Ishikawa (cell line): ENCODE measurements around the gene MITF.

ENCODE experiments used
- CEBPB ChIP-seq: IDR thresholded peaks from 2 replicates; pipeline ENCODE4 v1.6.1; 2012
- CREB1 ChIP-seq: IDR thresholded peaks from 2 replicates; pipeline ENCODE4 v1.6.1; 2012; ENCODE audit warnings: low read depth
- EGR1 ChIP-seq: IDR thresholded peaks from 2 replicates; pipeline ENCODE4 v1.6.1; 2012
- EP300 ChIP-seq: IDR thresholded peaks from 2 replicates; pipeline ENCODE4 v1.6.1; 2012; ENCODE audit warnings: borderline replicate concordance
- FOXM1 ChIP-seq: IDR thresholded peaks from 2 replicates; pipeline ENCODE4 v1.6.1; 2012; ENCODE audit warnings: low read depth, borderline replicate concordance
- NFIC ChIP-seq: IDR thresholded peaks from 2 replicates; pipeline ENCODE4 v1.6.1; 2012
- RAD21 ChIP-seq: IDR thresholded peaks from 2 replicates; pipeline ENCODE4 v1.6.1; 2012; ENCODE audit warnings: low read depth
- TAF1 ChIP-seq: IDR thresholded peaks from 2 replicates; pipeline ENCODE4 v1.6.1; 2012; ENCODE audit warnings: low read depth, mild to moderate bottlenecking
- TCF12 ChIP-seq: IDR thresholded peaks from 2 replicates; pipeline ENCODE4 v1.6.1; 2012; ENCODE audit warnings: low read depth
- TEAD4 ChIP-seq: IDR thresholded peaks from 2 replicates; pipeline ENCODE4 v1.6.1; 2012
- YY1 ChIP-seq: IDR thresholded peaks from 2 replicates; pipeline ENCODE4 v1.6.1; 2012; ENCODE audit warnings: low read depth
- ZBTB7A ChIP-seq: IDR thresholded peaks from 2 replicates; pipeline ENCODE4 v1.6.1; 2012; ENCODE audit warnings: low read depth
- TF ChIP-seq, protein P1 (sequence below): IDR thresholded peaks from 2 replicates; pipeline ENCODE4 v1.6.1; 2012
- TF ChIP-seq, protein P2 (sequence below): IDR thresholded peaks from 2 replicates; pipeline ENCODE4 v1.6.1; 2012; ENCODE audit warnings: low read depth, mild to moderate bottlenecking
- TF ChIP-seq, protein P3 (sequence below): IDR thresholded peaks from 2 replicates; pipeline ENCODE4 v1.6.1; 2012

MITF gene

DNA sequence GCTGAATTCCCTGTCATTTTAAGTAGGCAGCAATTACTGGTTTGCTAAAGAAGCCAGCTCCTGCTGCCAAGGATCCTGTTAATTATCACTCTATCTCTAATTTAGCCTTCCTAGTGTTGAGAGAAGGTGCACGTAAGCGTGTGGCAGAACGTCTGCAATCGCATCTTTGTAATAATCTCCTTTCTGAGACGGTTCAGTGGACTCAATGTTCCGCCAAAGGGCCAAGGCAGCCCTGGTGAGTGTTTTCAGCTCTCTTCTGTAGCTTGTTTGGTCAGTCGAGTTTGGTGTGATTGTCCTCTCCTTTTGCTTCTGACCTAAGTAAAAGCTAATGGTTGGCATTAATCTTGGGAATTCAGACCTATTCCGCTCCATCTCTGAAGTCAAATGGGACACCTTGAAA is 24.2 kb downstream of the MITF start:
- no peak for TF ChIP-seq RAD21
- TF ChIP-seq, protein P1, sequence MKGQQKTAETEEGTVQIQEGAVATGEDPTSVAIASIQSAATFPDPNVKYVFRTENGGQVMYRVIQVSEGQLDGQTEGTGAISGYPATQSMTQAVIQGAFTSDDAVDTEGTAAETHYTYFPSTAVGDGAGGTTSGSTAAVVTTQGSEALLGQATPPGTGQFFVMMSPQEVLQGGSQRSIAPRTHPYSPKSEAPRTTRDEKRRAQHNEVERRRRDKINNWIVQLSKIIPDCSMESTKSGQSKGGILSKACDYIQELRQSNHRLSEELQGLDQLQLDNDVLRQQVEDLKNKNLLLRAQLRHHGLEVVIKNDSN: no peak
- TF ChIP-seq, protein P2, sequence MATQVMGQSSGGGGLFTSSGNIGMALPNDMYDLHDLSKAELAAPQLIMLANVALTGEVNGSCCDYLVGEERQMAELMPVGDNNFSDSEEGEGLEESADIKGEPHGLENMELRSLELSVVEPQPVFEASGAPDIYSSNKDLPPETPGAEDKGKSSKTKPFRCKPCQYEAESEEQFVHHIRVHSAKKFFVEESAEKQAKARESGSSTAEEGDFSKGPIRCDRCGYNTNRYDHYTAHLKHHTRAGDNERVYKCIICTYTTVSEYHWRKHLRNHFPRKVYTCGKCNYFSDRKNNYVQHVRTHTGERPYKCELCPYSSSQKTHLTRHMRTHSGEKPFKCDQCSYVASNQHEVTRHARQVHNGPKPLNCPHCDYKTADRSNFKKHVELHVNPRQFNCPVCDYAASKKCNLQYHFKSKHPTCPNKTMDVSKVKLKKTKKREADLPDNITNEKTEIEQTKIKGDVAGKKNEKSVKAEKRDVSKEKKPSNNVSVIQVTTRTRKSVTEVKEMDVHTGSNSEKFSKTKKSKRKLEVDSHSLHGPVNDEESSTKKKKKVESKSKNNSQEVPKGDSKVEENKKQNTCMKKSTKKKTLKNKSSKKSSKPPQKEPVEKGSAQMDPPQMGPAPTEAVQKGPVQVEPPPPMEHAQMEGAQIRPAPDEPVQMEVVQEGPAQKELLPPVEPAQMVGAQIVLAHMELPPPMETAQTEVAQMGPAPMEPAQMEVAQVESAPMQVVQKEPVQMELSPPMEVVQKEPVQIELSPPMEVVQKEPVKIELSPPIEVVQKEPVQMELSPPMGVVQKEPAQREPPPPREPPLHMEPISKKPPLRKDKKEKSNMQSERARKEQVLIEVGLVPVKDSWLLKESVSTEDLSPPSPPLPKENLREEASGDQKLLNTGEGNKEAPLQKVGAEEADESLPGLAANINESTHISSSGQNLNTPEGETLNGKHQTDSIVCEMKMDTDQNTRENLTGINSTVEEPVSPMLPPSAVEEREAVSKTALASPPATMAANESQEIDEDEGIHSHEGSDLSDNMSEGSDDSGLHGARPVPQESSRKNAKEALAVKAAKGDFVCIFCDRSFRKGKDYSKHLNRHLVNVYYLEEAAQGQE: no peak
- TF ChIP-seq CREB1: no peak
- no peak for TF ChIP-seq FOXM1
- no peak for TF ChIP-seq EP300
- TF ChIP-seq, protein P3, sequence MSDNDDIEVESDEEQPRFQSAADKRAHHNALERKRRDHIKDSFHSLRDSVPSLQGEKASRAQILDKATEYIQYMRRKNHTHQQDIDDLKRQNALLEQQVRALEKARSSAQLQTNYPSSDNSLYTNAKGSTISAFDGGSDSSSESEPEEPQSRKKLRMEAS: no peak
- no peak for TF ChIP-seq EGR1

DNA sequence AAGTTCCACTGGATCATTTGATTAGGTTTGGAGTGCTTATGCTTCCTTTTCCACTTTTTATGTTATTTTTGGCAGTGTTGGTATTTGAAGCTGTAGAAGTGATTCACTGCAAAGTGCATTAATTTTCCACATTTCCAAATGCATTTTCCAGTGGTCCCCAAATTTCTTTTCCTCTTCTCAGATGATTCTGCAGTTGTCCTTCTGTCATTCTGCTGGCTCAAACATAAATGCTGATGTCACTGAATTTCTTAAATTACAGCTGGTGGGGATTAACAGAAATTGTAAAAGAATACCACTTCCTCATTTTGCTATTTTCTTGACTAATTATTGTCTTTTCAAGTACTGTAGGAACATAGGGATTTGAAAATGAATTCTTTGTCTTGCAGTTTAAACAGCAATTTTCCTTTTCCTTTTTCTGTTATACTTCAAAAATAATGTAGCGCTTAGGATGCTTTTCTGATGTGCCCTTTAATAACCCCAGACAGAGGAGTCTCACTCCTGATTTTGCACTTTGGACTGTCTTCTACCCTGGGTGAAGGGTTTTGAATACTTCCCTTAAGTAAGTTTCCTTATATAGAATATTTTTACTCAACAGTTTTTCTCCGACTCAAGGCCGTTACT is 25.0 kb downstream of the MITF start:
- no peak for TF ChIP-seq FOXM1
- TF ChIP-seq ZBTB7A: no peak
- TF ChIP-seq CREB1: no peak
- no peak for TF ChIP-seq CEBPB
- TF ChIP-seq NFIC: no peak
- no peak for TF ChIP-seq TCF12
- TF ChIP-seq TEAD4: no peak
- TF ChIP-seq EGR1: no peak
- no peak for TF ChIP-seq EP300
- TF ChIP-seq, protein P1: no peak
- TF ChIP-seq, protein P2: no peak
- no peak for TF ChIP-seq TAF1
- TF ChIP-seq, protein P3: no peak
- TF ChIP-seq YY1: no peak
- no peak for TF ChIP-seq RAD21

DNA sequence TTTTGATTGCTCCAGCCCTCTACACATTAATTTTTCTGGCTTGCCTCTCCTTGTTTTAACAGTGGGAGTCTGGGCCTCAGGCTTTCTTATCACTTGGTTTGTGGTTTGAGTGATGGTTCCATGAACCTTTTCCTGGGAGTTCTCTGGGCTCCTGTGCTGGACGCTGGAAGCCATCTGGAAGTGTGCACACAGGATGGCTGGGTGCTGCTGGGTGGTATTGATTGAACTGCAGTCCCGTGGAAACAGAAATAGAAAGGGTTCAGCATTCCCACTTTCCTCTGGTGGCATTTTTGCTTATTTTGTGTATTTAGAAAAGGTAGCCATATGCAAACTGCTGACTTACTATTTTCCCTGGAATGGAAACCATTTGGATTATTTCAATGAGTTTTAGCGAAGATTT is 25.6 kb downstream of the MITF start:
- TF ChIP-seq YY1: no peak
- no peak for TF ChIP-seq TCF12
- TF ChIP-seq, protein P2: no peak
- TF ChIP-seq, protein P1: no peak
- no peak for TF ChIP-seq NFIC
- no peak for TF ChIP-seq TEAD4
- TF ChIP-seq, protein P3: no peak
- TF ChIP-seq ZBTB7A: no peak
- TF ChIP-seq TAF1: no peak

DNA sequence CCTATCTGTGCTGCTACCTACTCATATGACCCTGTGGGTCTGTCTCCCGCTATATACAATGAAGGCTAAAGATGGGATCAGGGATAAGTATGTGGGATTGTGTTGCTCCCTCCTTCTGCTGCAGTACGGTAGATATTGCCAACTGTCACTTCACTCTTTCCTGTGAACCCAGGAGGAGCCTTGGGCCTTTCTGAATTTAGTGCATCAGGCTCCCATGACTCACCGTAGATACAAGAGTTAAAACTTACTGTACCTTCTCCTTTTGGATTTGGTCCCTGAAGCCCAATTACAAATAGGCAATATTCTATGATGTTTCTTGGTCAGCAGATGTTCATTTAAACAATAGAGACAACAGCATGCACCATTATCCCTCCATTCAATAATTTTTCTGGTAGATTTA is 27.4 kb downstream of the MITF start:
- no peak for TF ChIP-seq CREB1
- no peak for TF ChIP-seq YY1
- TF ChIP-seq CEBPB: no peak
- TF ChIP-seq, protein P2: no peak
- TF ChIP-seq NFIC: no peak
- TF ChIP-seq, protein P1: no peak
- no peak for TF ChIP-seq RAD21
- TF ChIP-seq, protein P3: no peak
- no peak for TF ChIP-seq EGR1
- TF ChIP-seq TAF1: no peak
- no peak for TF ChIP-seq TEAD4
- no peak for TF ChIP-seq FOXM1
- TF ChIP-seq EP300: no peak
- TF ChIP-seq ZBTB7A: no peak
- no peak for TF ChIP-seq TCF12
